B cell (primary cell): Measurements from ENCODE around the gene WEE1. TPM values are rescaled to one million over a fixed set of nuclear protein-coding genes. Genes with fewer than 3 reads are reported as not detected.

ENCODE experiments used
- ATAC-seq: fragments of 200-7000 bp; cut with Tn5 transposase; one replicate; pipeline ENCODE4 v1.10.0; 2021; ENCODE audit warnings: low read depth, mild to moderate bottlenecking, moderate number of reproducible peaks, moderate library complexity
- CTCF ChIA-PET: fragments of 350-600 bp; sonication (Branson Sonifier 250); formaldehyde crosslinking; loops from one replicate; lab custom pipeline; 2021; ENCODE audit warnings: antibody characterized with exemption, inconsistent platforms; lab: Charles Lee
- POLR2A ChIA-PET: fragments of 350-600 bp; sonication (Branson Sonifier 250); formaldehyde crosslinking; loops from one replicate; lab custom pipeline; 2021; ENCODE audit warnings: antibody characterized with exemption; lab: Charles Lee
- DNase-seq: peaks from one replicate; pipeline ENCODE4 v3.0.0; 2013
- H2AFZ ChIP-seq: 2 replicates; pipeline ENCODE4 v1.6.1; 2012; ENCODE audit warnings: mild to moderate bottlenecking, low read depth, low read length; ENCODE audit not compliant: insufficient read depth, poor library complexity, severe bottlenecking
- H3K27ac ChIP-seq, 2 donors: 1 replicate in 1 of 2; 2 replicates in 1 of 2; pipeline ENCODE4 v1.5.1; 2012 to 2013; ENCODE audit warnings: low read length in 2 of 2, mild to moderate bottlenecking in 2 of 2, moderate library complexity in 1 of 2
- H3K27me3 ChIP-seq, 4 experiments: fragments of 200-600 bp in 1 of 4; sonication (generic) in 1 of 4; replicated peaks in 1 of 4; 1 replicate in 2 of 4; 2 replicates in 2 of 4; pipeline versions ENCODE4 v1.6.1 to v1.7.0; 2013 to 2016; ENCODE audit warnings: low read length in 3 of 4, mild to moderate bottlenecking in 2 of 4, mixed read lengths in 1 of 4, moderate library complexity in 1 of 4; ENCODE audit not compliant: insufficient read depth in 4 of 4, control insufficient read depth in 3 of 4; ENCODE audit errors: control extremely low read depth in 1 of 4
- H3K36me3 ChIP-seq, 2 experiments: replicated peaks in 1 of 2; 1 replicate in 1 of 2; 2 replicates in 1 of 2; pipeline versions ENCODE4 v1.6.1 to v1.7.1; 2013; ENCODE audit warnings: low read length in 1 of 2; ENCODE audit not compliant: insufficient read depth in 2 of 2, control insufficient read depth in 1 of 2; ENCODE audit errors: control extremely low read depth in 1 of 2, extremely low read depth in 1 of 2
- H3K4me1 ChIP-seq, 2 donors: fragments of 200-600 bp in 1 of 2; sonication (generic) in 1 of 2; 1 replicate in 1 of 2; 2 replicates in 1 of 2; pipeline versions ENCODE4 v1.5.1 to v1.6.1; 2013 to 2017; ENCODE audit warnings: low read length in 2 of 2; ENCODE audit not compliant: control insufficient read depth in 2 of 2, insufficient read depth in 2 of 2
- H3K4me2 ChIP-seq: replicated peaks from 2 replicates; pipeline ENCODE3; 2012; ENCODE audit warnings: mild to moderate bottlenecking, low read depth, low read length; ENCODE audit not compliant: poor library complexity, severe bottlenecking
- H3K4me3 ChIP-seq, 5 experiments: fragments of 200-600 bp in 1 of 5; sonication (generic) in 1 of 5; 1 replicate in 3 of 5; 2 replicates in 2 of 5; pipeline versions ENCODE4 v1.5.1 to v1.7.0; 2011 to 2016; ENCODE audit warnings: low read length in 4 of 5, mild to moderate bottlenecking in 4 of 5, low read depth in 2 of 5, control low read depth in 1 of 5, moderate library complexity in 1 of 5; ENCODE audit not compliant: insufficient read depth in 1 of 5; ENCODE audit errors: control extremely low read depth in 1 of 5, extremely low read depth in 1 of 5
- H3K79me2 ChIP-seq: fragments of 200-600 bp; sonication (generic); one replicate; pipeline ENCODE4 v1.6.0; 2016; ENCODE audit warnings: low read length; ENCODE audit not compliant: control insufficient read depth, insufficient read depth
- H3K9ac ChIP-seq: fragments of 200-600 bp; sonication (generic); 2 replicates; pipeline ENCODE4 v1.6.1; 2017; ENCODE audit warnings: mild to moderate bottlenecking, low read length, moderate library complexity
- H3K9me3 ChIP-seq, 3 donors: one replicate each; pipeline versions ENCODE4 v1.6.1 to v1.7.1; 2013; ENCODE audit warnings: low read length in 2 of 3; ENCODE audit not compliant: control insufficient read depth in 2 of 3, insufficient read depth in 1 of 3; ENCODE audit errors: control extremely low read depth in 1 of 3
- H4K20me1 ChIP-seq: 2 replicates; pipeline ENCODE4 v1.6.0; 2012; ENCODE audit warnings: mild to moderate bottlenecking, low read length; ENCODE audit not compliant: insufficient read depth, control insufficient read depth, poor library complexity, severe bottlenecking
- H3K27ac Mint-ChIP-seq: one replicate; pipeline ENCODE4 v1.8.0; 2021; ENCODE audit warnings: mixed read lengths
- H3K27me3 Mint-ChIP-seq: one replicate; pipeline ENCODE4 v1.8.0; 2021; ENCODE audit warnings: mixed read lengths
- H3K4me1 Mint-ChIP-seq: one replicate; pipeline ENCODE4 v1.8.0; 2021; ENCODE audit warnings: mixed read lengths
- H3K4me3 Mint-ChIP-seq: one replicate; pipeline ENCODE4 v1.8.0; 2021; ENCODE audit warnings: mixed read lengths
- H3K9me3 Mint-ChIP-seq: one replicate; pipeline ENCODE4 v1.8.0; 2022; ENCODE audit warnings: mixed read lengths; ENCODE audit not compliant: insufficient read depth
- EZH2 ChIP-seq: IDR thresholded peaks from 2 replicates; pipeline ENCODE4 v1.6.1; 2012; ENCODE audit warnings: borderline replicate concordance, low read depth, mild to moderate bottlenecking, moderate library complexity, low read length; ENCODE audit not compliant: insufficient read depth, poor library complexity, severe bottlenecking
- WGBS: methylation state at CpG from one replicate; pipeline ENCODE4 v1.1.5; 2013; ENCODE audit warnings: missing lambda C conversion rate; ENCODE audit not compliant: insufficient coverage; 5-methylcytosine and 5-hydroxymethylcytosine counted together
- intact Hi-C: fragments of 100-400 bp; cut with micrococcal nuclease; formaldehyde crosslinking; loops from one replicate; pipeline ENCODE4 v1.10.0; 2022
- polyA plus RNA-seq: library from polyadenylated mRNA; depleted of rRNA; stranded (reverse); fragments of >200 nt; gene quantifications from 2 replicates; pipeline ENCODE4 v1.2.3, GENCODE V29; 2012
- total RNA-seq, 2 donors: library from RNA; stranded (reverse); fragments of 120-200 nt in 1 of 2; gene quantifications; 1 replicate in 1 of 2; 2 replicates in 1 of 2; pipeline versions ENCODE4 v1.2.3 to v1.2.4, GENCODE V29; 2013 to 2022
- TF ChIP-seq, protein P1 (sequence below): fragments of 200-600 bp; IDR thresholded peaks from one replicate; pipeline ENCODE4 v1.8.0; 2022; ENCODE audit warnings: antibody characterized with exemption, mild to moderate bottlenecking

Gene WEE1
- total and polyA plus RNA-seq, 2 donors (not counting 1 experiment from before 2014, with no cell fraction given) = 14.7 to 31.3 TPM

GRCh38 chr11:9604134-9604533 is 30.7 kb downstream of the WEE1 start:
- no CpG with 5 or more reads among the region's 6 CpGs for WGBS
- intact Hi-C loops = no loop called here
- no peaks in the 10 kb centered on the region for H3K36me3 ChIP-seq
- Mint-ChIP-seq H3K27me3 (no peaks in the 10 kb centered on the region), H3K9me3 (no peaks in the 10 kb centered on the region), H3K4me3 (no peak overlapping the region), H3K27ac (peak overlapping the region; percentile 74), H3K4me1 (peaks cover 44% of the 10 kb centered on the region)
- peaks cover 35 to 44% of the 10 kb centered on the region in 2 donors for H3K4me1 ChIP-seq
- no peaks in the 10 kb centered on the region for H3K27me3 ChIP-seq
- no peaks in the 10 kb centered on the region for H4K20me1 ChIP-seq
- H3K9ac ChIP-seq = no peak overlapping the region
- TF ChIP-seq, protein P1, sequence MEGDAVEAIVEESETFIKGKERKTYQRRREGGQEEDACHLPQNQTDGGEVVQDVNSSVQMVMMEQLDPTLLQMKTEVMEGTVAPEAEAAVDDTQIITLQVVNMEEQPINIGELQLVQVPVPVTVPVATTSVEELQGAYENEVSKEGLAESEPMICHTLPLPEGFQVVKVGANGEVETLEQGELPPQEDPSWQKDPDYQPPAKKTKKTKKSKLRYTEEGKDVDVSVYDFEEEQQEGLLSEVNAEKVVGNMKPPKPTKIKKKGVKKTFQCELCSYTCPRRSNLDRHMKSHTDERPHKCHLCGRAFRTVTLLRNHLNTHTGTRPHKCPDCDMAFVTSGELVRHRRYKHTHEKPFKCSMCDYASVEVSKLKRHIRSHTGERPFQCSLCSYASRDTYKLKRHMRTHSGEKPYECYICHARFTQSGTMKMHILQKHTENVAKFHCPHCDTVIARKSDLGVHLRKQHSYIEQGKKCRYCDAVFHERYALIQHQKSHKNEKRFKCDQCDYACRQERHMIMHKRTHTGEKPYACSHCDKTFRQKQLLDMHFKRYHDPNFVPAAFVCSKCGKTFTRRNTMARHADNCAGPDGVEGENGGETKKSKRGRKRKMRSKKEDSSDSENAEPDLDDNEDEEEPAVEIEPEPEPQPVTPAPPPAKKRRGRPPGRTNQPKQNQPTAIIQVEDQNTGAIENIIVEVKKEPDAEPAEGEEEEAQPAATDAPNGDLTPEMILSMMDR = no peak
- TF ChIP-seq EZH2 = no peak
- no peaks in the 10 kb centered on the region for H3K9me3 ChIP-seq
- H3K4me3 ChIP-seq = no peak overlapping the region
- H3K27ac ChIP-seq = no peak overlapping the region
- ChIA-PET CTCF (interaction anchor here (0.7 to 7.9 kb wide), 4 partner anchors 9 to 155 kb away, joined by 6 to 55 read pairs (median 10); no protein-coding TSS in a partner anchor), POLR2A (interaction anchor here (0.6 to 1.2 kb wide), 6 partner anchors 10 to 88 kb away, joined by 3 to 6 read pairs (median 4); no protein-coding TSS in a partner anchor)
- DNase-seq (no peak), ATAC-seq (no peak)
- H3K79me2 ChIP-seq = peaks cover 7% of the 10 kb centered on the region
- no peak overlapping the region for H2AFZ ChIP-seq
- H3K4me2 ChIP-seq = no peak overlapping the region

GRCh38 chr11:9605742-9606141 is 32.3 kb downstream of the WEE1 start:
- TF ChIP-seq, protein P1 = no peak
- no peak for TF ChIP-seq EZH2
- intact Hi-C loops = no loop called here
- H3K27me3 ChIP-seq = no peaks in the 10 kb centered on the region
- H2AFZ ChIP-seq = no peak overlapping the region
- H3K4me2 ChIP-seq = no peak overlapping the region
- WGBS = 100% methylated on average over 5 of the region's 5 CpGs
- no peak overlapping the region for H3K4me3 Mint-ChIP-seq
- DNase-seq (no peak), ATAC-seq (no peak)
- H4K20me1 ChIP-seq = no peaks in the 10 kb centered on the region
- peaks cover 0 to 5% (median 0%) of the 10 kb centered on the region in 3 donors for H3K9me3 ChIP-seq
- H3K27me3 Mint-ChIP-seq = no peaks in the 10 kb centered on the region
- ChIA-PET POLR2A (no interaction called here), CTCF (interaction anchor here (1.0 to 1.9 kb wide), 3 partner anchors 16 to 71 kb away, joined by 3 to 5 read pairs (median 3); partner anchors contain the start of gene WEE1)
- peak overlapping the region; percentile 5 for H3K27ac Mint-ChIP-seq
- no peak overlapping the region for H3K4me3 ChIP-seq
- H3K4me1 ChIP-seq = peaks cover 30 to 40% of the 10 kb centered on the region in 2 donors
- peaks cover 17% of the 10 kb centered on the region for H3K79me2 ChIP-seq
- H3K27ac ChIP-seq = no peak overlapping the region
- no peak overlapping the region for H3K9ac ChIP-seq
- no peaks in the 10 kb centered on the region for H3K9me3 Mint-ChIP-seq
- H3K36me3 ChIP-seq = no peaks in the 10 kb centered on the region
- H3K4me1 Mint-ChIP-seq = peaks cover 44% of the 10 kb centered on the region
